Measurements from ENCODE around the gene GTPBP10. TPM values are rescaled to one million over a fixed set of nuclear protein-coding genes. Genes with fewer than 3 reads are reported as not detected.

GTPBP10 gene
- total RNA-seq, 1 experiment from 2014 or later, result 9.3 TPM

- no peak for DNase-seq (ENCODE audit: low read depth)
- in situ Hi-C loops (cut with HindIII; ENCODE audit: low pct_unique_long_range_greater_than_20kb, low sequenced_read_pairs), result no loop called here
These were observed 66.1 kb downstream of the GTPBP10 start for GRCh38 chr7:90412458-90413184.

GRCh38 chr7:90413185-90413528 lies 66.6 kb downstream of the GTPBP10 start:
- in situ Hi-C loops (cut with HindIII; ENCODE audit: low pct_unique_long_range_greater_than_20kb, low sequenced_read_pairs), result no loop called here
- no peak for DNase-seq (ENCODE audit: low read depth)

GRCh38 chr7:90421651-90422050 lies 75.1 kb downstream of the GTPBP10 start:
- in situ Hi-C loops (cut with HindIII; ENCODE audit: low pct_unique_long_range_greater_than_20kb, low sequenced_read_pairs), result no loop called here
- no peak for DNase-seq (ENCODE audit: low read depth)

- in situ Hi-C loops (cut with HindIII; ENCODE audit: low pct_unique_long_range_greater_than_20kb, low sequenced_read_pairs), result no loop called here
- DNase-seq (ENCODE audit: low read depth), result no peak
These were observed 78.2 kb downstream of the GTPBP10 start for GRCh38 chr7:90424720-90425119.

- DNase-seq (ENCODE audit: low read depth), result no peak
- in situ Hi-C loops (cut with HindIII; ENCODE audit: low pct_unique_long_range_greater_than_20kb, low sequenced_read_pairs), result no loop called here
These were observed 78.9 kb downstream of the GTPBP10 start for GRCh38 chr7:90425376-90425775.

GRCh38 chr7:90430614-90431460 lies 84.3 kb downstream of the GTPBP10 start:
- in situ Hi-C loops (cut with HindIII; ENCODE audit: low pct_unique_long_range_greater_than_20kb, low sequenced_read_pairs), result no loop called here
- no peak for DNase-seq (ENCODE audit: low read depth)

GRCh38 chr7:90432752-90433151 lies 86.2 kb downstream of the GTPBP10 start:
- DNase-seq (ENCODE audit: low read depth), result no peak
- in situ Hi-C loops (cut with HindIII; ENCODE audit: low pct_unique_long_range_greater_than_20kb, low sequenced_read_pairs), result no loop called here

GRCh38 chr7:90433221-90433620 lies 86.7 kb downstream of the GTPBP10 start:
- in situ Hi-C loops (cut with HindIII; ENCODE audit: low pct_unique_long_range_greater_than_20kb, low sequenced_read_pairs), result no loop called here
- no peak for DNase-seq (ENCODE audit: low read depth)

Other genes with a start within 250 kb of the GTPBP10 start
- gene STEAP1, start 192.2 kb upstream of the GTPBP10 start, total RNA-seq (2014; rRNA removed; shearing (Covaris generic); ENCODE audit: low replicate concordance), result 0.71 TPM in 1 of 2 replicates, not detected in the other
- gene STEAP2, start 135.0 kb upstream of the GTPBP10 start, total RNA-seq (2014; rRNA removed; shearing (Covaris generic); ENCODE audit: low replicate concordance), result 2.3 and 7.8 TPM in 2 replicates
- 0.14 and 0.68 TPM in 2 replicates for gene CFAP69, start 101.5 kb upstream of the GTPBP10 start, total RNA-seq (2014; rRNA removed; shearing (Covaris generic); ENCODE audit: low replicate concordance)
- not detected in 2 replicates for gene FAM237B, start 25.4 kb upstream of the GTPBP10 start, total RNA-seq (2014; rRNA removed; shearing (Covaris generic); ENCODE audit: low replicate concordance)
- 6.3 and 15.3 TPM in 2 replicates for gene CLDN12, start 56.7 kb downstream of the GTPBP10 start, total RNA-seq (2014; rRNA removed; shearing (Covaris generic); ENCODE audit: low replicate concordance)
- gene PTTG1IP2, start 122.9 kb downstream of the GTPBP10 start, total RNA-seq (2014; rRNA removed; shearing (Covaris generic); ENCODE audit: low replicate concordance), result not detected in 2 replicates
- 4.6 and 10.4 TPM in 2 replicates for gene CDK14, start 249.6 kb downstream of the GTPBP10 start, total RNA-seq (2014; rRNA removed; shearing (Covaris generic); ENCODE audit: low replicate concordance)

All from Caki2 (cell line).